ENCODE measurements around the gene GALNT10.

DNA sequence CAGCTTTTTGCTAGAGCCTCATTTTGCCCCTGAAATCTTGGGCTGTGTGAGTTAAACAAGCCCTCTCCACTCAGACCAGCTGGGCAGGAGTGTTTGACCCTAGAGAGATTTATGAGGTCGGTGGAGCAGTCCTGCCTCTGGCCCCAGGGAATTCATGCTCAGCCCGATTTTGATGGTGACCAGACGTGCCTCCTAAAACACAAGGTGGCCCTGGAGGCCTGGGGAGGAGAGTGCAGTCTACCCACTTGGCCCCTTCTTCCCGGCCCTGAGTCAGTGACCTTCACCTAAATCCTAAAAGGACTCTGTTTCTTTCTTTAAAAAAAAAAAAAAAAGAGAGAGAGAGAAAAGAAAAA, 168.7 kb downstream of the GALNT10 start:
- TF ChIP-seq YY1 (IDR thresholded peaks at IDR 0.05; ENCODE audit: insufficient read depth, insufficient read length) = no peak
- no peak for TF ChIP-seq SUZ12 (IDR thresholded peaks at IDR 0.05; ENCODE audit: extremely low read depth, insufficient read depth, insufficient read length)
- no peak for TF ChIP-seq ZNF274 (IDR thresholded peaks at IDR 0.05; ENCODE audit: low read depth, low read length)

Measured in NT2/D1 (cell line).